Vein endothelial cell (primary cell): ENCODE measurements around the gene HAL. TPM values are rescaled to one million over a fixed set of nuclear protein-coding genes. Genes with fewer than 3 reads are reported as not detected.

Experiments
- total RNA-seq: library from RNA; depleted of rRNA; stranded (reverse); fragments of >200 nt; gene quantifications from 2 replicates; pipeline ENCODE4 v1.2.3, GENCODE V29; 2012

The HAL gene
- total RNA-seq, result 1.1 TPM in 1 of 2 replicates, not detected in the other

DNA sequence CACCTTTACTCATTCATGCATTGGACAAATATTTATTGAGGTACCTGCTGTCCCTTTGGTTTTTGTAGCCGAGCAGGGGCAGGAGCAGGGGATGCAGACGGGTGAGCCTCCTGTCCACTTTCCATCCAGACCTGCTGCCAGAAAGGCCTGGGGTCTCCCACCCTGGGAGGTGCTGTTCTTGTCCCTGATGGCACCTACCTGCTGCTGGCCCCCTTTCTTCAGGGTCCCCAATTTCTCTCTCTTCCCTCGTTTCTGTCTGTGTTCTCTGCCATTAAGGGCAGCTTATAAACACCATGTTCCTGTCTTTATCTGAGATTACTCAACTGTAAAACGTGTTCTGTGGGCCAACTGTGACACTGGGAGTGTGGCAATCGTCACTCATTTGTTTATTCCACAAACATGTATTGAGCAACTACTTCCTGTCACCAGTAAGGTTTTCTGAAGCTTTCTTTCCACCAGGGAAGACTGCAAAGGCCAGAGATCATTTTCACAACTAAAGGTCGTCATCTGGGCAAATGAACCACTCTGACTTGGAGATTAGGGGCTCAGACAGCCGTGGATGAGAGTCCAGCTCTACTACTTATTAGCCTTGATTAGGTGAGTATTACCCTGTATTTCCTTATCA, at the start of gene HAL:
Gene HAL (minus strand): TSS at position 311 of the 625 bp plus-strand sequence. CDS start 434 bp downstream, outside the sequence.

GRCh38 chr12:96035283-96036236, 39.4 kb upstream of the HAL start, which contains the start of gene LTA4H:
LTA4H (minus strand) TSS chr12:96035587; CDS start chr12:96035519, 68 bp downstream.

GRCh38 chr12:95943330-95943842, 52.8 kb downstream of the HAL start, which contains the start of gene AMDHD1:
AMDHD1 (plus strand) TSS chr12:95943331; CDS start chr12:95943399, 68 bp downstream.

DNA sequence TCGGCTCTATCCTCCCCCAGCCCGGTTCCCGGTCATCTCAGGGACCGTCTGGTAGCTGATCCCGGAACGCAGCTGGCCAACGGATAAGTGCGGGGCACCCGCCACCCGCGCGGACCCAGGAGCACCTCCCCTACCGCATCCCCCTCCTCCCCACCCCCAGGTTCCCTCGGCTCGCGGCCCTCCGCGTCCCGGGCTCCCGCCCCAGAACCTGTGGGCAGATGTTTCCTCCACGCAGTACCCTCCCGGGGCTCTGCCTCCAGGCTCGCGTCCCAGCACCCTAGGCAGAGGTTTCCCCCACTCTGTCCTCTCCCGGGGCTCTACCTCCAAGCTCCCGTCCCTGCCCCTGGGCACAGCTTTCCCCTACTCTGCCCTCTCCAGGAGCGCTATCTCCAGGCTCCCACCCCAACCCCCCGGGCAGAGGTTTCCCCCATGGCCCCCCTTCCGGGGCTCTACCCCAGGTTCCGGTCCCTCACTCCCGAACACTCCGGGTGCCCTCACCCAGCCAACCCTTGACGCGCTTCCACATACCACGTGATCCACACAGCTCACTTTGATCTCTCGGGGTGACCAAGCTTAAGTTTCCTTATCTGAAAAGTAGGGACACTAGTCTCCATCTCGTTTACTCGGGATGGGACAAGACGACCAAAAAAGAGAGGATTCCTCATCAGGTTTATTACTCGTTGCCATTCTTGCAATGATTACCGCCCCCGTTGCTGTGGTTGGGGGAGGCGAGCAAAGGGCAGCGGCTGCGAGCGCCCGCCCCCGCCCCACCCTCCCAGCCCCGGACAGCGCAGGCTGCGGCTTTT, 53.4 kb downstream of the HAL start, which contains the start of gene CCDC38:
Gene CCDC38 (minus strand): TSS at position 91 of the 806 bp plus-strand sequence. CDS start 6,105 bp downstream, outside the sequence.

Other genes with a start within 250 kb of the HAL start
- gene NTN4, start 205.6 kb downstream of the HAL start, total RNA-seq, result 288 and 387 TPM in 2 replicates
- 8.7 and 10.1 TPM in 2 replicates for gene SNRPF, start 137.4 kb downstream of the HAL start, total RNA-seq
- 0.10 TPM in 1 of 2 replicates, not detected in the other for gene CCDC38, start 53.7 kb downstream of the HAL start, total RNA-seq
- gene AMDHD1, start 53.0 kb downstream of the HAL start, total RNA-seq, result 0.29 TPM in 1 of 2 replicates, not detected in the other
- 81.0 and 82.7 TPM in 2 replicates for gene LTA4H, start 39.2 kb upstream of the HAL start, total RNA-seq
- gene ELK3, start 198.0 kb upstream of the HAL start, total RNA-seq, result 80.7 and 118 TPM in 2 replicates